H54 (cell line): Measurements from ENCODE around the gene AIM2.

Experiments
- DNase-seq: peaks from one replicate; pipeline ENCODE4 v3.0.0; 2011; ENCODE audit warnings: low spot score, mixed read lengths; ENCODE audit not compliant: insufficient read length
- FAIRE-seq: peaks from 3 replicates; lab custom pipeline; 2011; peaks lifted over from hg19 to GRCh38; lab: Jason Lieb, UNC
- POLR2A ChIP-seq: IDR thresholded peaks from 2 replicates; pipeline ENCODE4 v1.6.1; 2011; ENCODE audit warnings: low read depth, mild to moderate bottlenecking, low read length

AIM2 gene

DNA sequence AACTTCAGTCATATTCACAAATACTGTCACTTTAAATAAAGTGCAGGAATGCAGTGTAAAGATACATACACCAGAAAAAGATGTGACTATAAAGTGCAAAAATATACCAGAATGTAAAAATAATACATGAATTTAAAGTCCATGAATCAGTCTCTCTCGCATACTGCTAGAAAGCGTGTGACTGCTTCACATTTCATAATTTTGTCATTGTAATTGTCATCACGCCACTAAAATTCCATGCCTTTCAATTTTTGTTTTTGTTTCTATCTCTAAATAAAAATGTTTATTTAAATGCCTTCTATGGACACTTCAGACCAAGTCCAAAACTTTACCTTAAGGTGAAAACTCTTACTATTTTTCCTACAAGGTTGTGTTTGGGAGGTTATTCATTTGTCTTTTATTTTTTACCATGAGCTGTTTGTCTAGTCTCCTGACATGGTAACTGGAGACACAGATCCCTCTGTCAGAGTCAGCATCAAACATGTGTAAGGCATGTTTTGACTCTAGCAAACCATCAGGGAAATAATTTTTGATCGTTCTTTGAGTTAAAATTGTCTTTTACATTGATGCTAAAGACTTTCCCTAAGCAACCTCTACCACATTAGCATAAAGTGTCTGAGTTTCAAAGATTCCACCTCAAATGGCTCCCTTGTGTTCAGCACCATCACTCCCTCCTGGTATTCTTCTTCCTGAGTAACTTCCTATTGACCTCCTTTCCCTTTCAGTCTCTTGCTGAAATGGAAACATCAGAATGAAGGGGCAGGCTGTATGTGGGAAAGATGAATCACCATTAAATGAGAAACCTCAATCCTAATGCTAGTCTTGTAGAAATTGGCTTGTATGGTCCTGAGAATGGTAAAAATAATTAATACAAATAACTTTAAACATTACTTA, 14.0 kb upstream of the AIM2 start:
- FAIRE-seq = no peak
- no peak for TF ChIP-seq POLR2A
- no peak for DNase-seq

DNA sequence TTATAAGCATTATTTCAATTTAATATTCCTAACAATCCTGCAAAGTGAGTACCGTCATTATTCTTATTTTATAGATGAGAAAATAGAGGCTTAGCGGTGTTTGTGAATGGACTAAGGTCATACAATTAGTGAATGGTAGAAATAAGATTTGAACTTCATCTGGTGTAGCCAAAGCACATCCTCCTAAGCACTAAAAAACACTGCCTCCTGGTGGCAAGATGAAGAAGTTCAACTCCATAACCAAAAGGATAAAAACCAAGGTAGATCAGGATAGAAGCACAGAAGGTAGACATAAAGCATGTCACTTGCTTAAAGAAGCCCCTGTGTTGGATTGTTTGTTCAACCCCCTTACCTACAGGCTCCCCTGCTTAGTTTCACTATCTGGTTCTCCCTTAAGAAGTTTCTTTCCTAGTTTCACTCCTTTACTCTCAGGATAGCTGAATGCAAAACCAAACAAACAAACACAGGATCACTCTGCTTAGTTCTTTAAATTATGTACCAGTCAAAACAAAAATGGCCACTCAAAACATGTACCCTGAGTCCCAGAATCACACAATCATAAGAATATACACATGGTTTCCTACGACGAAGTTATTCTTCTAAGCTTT, 12.7 kb upstream of the AIM2 start:
- FAIRE-seq (no peak), DNase-seq (no peak)

DNA sequence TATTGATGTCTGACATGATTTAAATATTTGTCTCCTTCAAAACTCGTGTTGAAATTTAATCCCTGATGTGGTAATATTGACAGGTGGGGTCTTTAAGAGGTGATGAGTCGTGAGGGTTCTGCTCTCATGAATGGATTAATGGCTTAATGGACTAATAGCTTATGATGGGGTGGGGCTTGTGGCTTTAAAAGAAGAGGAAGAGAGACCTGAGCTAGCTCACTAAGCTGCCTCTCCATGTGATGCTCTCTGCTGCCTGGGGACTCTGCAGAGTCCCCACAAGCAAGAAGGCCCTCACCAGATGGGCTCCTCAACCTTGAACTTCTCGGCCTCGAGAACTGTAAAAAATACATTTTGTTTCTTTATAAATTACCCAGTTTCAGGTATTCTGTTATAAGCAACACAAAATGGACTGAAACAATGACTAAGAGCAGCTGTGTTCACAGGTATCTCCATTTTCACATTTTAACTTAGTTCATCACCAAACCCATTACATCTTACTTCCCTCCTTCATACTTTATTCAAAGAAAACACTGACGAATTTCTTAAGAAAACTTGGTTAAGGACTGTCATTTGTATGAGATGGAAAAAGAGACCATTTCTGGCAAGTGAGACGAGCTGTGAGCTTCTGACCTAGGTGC, 12.1 kb upstream of the AIM2 start:
- no peak for TF ChIP-seq POLR2A
- DNase-seq (no peak), FAIRE-seq (no peak)

More for the DNA sequence above, 12.7 kb upstream of the AIM2 start:
- no peak for TF ChIP-seq POLR2A

DNA sequence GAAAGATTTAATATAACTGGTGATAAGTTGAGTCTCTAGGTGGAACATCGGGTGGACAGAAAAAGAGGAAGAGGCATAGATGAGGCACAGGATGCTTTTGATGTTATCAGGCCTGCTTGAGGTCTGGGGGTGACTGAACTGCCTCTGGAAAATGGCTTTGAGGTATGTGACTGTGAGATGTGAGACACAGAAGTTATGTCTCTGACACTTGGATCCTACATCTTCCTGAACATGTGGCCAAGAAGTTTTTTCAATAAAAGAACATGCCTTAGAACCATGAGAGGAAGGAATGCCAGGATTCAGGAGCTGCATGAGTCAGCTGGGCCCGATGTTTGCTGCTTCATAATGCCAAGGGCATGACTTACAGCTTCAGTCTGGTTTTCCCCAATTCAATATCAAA, 11.5 kb upstream of the AIM2 start:
- TF ChIP-seq POLR2A = no peak
- FAIRE-seq (peak; percentile 62), DNase-seq (no peak)

DNA sequence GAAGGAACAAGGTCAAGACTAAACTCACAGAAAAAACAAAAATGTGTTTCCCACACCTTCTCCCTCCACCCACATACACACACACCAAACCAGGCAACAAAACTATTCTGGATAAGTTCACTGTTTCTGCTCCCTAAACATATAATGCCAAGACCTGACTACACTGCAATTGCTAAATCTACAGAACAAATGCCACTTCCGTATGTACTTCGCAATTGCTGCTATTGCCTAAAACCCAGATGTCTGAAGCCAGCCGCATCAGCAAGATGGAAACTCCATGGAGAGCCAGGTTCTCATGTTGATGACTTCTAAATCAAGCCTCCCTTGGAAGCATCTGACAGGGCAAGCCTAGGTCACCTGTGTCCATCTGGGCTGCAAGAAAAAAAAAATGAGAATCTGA, 8.3 kb upstream of the AIM2 start:
- FAIRE-seq = no peak
- TF ChIP-seq POLR2A = no peak
- DNase-seq = no peak

DNA sequence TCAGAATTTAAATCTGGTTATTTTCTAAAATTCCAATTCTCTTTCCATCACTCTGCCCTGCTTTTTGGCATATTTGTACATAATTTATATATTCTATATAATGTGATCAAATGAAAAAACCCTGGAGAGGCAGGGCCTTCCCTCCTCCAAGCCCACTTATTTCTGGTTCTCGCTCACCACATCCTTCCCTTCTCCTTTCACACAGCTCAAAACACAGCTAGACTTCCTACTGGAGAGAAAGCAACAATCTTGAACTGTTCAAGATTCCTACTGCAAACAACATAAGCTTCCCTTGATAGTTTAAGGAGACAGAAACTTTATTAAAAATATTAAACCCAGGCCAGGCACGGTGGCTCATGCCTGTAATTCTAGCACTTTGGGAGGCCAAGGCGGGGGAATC, 7.6 kb upstream of the AIM2 start:
- DNase-seq (no peak), FAIRE-seq (no peak)
- TF ChIP-seq POLR2A = no peak

DNA sequence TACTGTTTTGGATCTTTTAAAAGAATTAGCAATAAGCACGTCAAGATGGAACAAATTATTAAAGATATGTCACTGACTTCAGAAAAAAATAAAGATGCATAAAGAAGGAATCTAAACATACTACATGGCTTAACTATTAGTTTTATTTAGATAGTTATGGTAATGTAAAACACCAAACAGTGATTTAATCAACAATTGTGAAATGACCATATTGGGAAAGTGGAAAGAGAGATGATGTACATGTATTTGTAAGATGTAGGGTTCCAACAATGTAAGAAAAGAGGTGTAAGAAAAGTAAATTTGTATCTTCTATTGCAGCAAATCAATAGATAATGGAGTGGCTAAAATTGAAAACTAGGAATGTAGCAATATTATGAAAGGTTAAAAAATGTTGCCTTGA, 6.4 kb upstream of the AIM2 start:
- DNase-seq (no peak), FAIRE-seq (no peak)
- TF ChIP-seq POLR2A = no peak

DNA sequence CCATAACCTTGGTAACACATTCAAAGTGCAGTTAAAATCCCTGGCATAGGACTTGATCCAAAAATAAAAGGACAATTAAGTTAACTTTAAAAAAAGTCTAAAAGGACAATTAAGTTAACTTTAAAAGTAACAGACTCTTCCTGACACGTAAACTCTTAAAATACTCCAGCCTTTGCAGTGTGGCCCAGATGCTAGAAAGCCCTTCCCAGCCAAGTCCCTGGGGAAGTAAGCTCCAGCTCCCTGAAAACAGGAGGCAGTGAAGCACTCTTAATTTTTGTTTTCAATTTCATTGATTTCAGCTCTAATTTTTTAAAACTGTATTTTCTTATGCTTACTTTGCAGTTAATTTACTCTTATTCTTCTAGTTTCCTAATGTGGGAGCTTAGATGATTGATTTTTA, 5.1 kb upstream of the AIM2 start:
- no peak for FAIRE-seq
- TF ChIP-seq POLR2A = no peak

DNA sequence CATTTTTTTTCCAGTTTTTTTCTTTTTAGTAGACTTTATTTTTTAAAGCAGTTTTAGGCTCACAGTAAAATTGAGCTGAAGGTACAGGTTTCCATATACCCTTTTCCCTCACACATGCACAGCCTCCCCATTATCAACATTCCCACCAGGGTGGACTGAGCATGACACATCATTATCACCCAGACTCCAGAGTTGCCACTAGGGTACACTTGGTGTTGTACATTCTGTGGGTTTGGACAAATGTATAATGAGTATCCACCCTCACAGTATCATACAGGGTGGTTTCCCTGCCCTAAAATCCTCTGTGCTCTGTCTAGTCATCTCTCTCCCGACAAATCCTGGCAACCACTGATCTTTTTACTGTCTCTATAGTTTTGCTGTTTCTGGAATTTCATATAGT, 3.0 kb upstream of the AIM2 start:
- FAIRE-seq (no peak), DNase-seq (no peak)
- TF ChIP-seq POLR2A = no peak

More for the DNA sequence above, 5.1 kb upstream of the AIM2 start:
- DNase-seq = no peak

DNA sequence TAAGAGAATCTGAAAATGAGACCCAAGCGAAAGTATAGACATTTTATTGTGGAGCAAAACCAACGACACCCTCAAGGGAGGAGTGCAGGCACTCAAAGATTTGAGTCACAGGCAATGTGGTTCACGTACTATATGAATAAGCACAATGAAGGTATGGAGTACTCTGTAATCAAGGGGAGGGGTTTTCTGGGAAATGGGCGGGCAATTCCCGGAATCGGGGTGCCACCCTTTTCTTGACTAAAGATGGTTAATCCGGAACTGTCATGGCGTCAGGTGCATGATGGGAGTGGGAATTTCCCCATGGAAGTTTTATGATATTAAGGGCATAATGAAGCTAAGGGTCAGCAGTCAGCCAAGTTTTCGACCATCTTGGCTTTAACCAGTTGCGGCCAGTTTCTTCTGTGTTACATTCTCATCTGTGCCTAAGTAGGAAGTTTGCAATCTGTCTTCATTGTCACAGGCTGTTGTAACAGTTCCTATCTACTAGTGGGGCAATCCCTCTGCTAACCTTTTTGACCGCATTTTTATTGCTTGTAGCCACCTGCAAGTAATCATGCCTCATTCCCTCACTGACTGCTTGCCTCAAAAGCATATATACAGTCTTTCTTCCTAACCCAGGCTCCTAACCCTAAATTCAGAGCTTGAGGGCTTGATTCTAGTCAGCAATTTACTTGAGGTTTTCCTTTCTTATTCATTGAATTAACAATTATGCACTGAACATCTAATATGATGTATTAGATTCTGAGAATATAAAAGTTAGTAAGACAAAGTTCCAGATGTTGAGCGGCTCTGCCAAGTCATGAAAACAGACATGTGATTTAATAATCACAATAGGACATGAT, 775 bp upstream of the AIM2 start:
- DNase-seq = no peak

DNA sequence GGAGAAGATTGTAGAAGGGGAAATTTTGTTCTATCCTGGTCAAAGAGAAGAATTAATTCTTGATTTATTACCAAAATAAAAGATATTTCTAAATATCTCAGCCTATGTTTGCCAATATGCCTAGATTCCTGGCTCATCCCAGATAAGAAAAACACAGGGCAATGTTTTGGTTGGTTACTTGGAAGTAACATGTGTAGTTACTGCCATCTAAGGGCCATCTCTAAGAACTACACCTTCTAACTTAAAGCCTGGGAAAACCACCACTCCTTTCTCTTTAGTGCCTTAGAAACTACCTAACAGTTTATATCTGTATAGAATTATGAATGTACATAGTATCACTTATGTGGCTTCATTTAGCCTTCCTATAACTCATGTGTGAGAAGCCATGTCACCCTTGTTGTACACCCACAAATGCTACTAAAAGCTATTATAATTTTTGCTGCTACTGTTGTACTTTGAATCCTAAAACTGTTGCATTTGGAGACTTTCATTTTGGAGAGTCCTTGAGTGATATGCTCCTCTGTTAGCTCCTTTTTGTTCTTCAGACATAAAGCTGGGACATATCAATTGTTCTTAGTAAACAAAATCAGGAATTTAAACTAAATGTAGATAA, 4.5 kb downstream of the AIM2 start:
- DNase-seq = no peak
- FAIRE-seq = peak; percentile 64

More for the DNA sequence above, 775 bp upstream of the AIM2 start:
- no peak for TF ChIP-seq POLR2A
- FAIRE-seq = peak; percentile 99

DNA sequence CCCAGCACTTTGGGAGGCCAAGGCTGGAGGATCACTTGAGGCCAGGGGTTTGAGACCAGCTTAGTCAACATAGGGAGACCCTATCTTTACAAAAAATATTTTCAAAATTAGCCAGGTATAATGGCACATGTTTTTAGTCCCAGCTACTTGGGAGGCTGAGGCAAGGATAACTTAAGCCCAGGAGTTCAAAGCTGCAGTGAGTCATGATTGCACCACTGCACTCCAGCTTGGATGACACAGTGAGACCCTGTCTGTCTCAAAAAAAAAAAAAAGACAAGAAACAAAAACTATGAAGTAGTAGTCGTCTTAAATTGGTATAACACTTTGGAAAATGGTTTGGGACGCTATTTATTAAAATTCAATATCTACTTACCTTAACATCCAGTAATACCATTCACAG, 7.7 kb downstream of the AIM2 start:
- FAIRE-seq (no peak), DNase-seq (no peak)

More for the DNA sequence above, 4.5 kb downstream of the AIM2 start:
- no peak for TF ChIP-seq POLR2A

More for the DNA sequence above, 7.7 kb downstream of the AIM2 start:
- TF ChIP-seq POLR2A = no peak
